ENCODE measurements around the gene ATP13A1. TPM values are rescaled to one million over a fixed set of nuclear protein-coding genes. Genes with fewer than 3 reads are reported as not detected.
"Not testable (repeated sequence)": the region's sequence is repeated elsewhere in the genome, so short reads cannot be mapped to it uniquely, and the experiment has no call there.

ATP13A1 gene
- polyA plus RNA-seq, 3 donors: 32.7 to 40.0 (median 34.0) TPM

DNA sequence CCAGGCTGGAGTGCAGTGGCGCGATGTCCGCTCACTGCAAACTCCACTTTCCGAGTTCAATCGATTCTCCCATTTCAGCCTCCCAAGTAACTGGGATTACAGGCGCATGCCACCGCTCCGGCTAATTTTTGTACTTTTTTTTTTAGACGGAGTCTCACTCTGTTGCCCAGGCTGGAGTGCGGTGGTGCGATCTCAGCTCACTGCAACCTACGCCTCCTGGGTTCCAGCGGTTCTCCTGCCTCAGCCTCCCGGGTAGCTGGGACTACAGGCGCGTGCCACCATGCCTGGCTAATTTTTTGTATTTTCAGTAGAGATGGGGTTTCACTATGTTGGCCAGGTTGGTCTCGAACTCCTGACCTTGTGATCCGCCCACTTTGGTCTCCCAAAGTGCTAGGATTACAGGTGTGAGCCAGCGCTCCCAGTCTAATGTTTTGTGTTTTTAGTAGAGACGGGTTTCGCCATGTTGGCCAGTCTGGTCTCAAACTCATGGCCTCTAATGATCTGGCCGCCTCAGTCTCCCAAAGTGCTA is 2.0 kb upstream of the ATP13A1 start:
- DNase-seq (ENCODE audit: low read depth in 3 of 3, low spot score in 2 of 3): not testable (repeated sequence)

- DNase-seq (ENCODE audit: low read depth in 3 of 3, low spot score in 2 of 3): no peak
Measured at GRCh38 chr19:19662871-19663255, 613 bp downstream of the ATP13A1 start.

GRCh38 chr19:19662344-19662743 is 1.1 kb downstream of the ATP13A1 start:
- DNase-seq (ENCODE audit: low read depth in 3 of 3, low spot score in 2 of 3): no peak

GRCh38 chr19:19661675-19662251 is 1.7 kb downstream of the ATP13A1 start:
- no peak for DNase-seq (ENCODE audit: low read depth in 3 of 3, low spot score in 2 of 3)

DNA sequence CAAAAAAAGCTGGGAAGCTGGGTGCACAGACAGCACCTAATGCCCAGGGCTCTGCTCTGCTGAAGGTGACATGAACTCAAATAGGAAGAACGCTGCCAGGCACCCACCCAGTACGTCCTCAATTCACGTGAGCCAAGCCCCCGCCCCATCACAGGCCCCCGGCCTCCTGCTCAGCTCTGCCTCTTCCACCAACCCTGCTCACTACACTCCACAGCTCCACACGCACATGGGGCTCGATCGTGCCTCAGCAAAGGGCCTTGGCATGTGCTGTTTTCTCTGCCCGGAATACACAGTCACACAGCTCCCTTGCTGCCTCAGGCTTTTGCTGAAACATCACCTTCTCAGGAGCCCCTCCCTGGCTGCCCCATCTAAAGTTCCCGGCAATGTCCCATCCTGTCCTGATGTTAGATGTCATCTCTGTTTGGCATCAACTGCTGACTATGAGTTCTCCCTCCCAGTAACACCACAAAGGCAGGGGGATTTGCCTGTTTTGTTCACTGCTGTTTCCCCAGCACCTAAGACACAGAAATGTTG is 2.3 kb downstream of the ATP13A1 start:
- DNase-seq (ENCODE audit: low read depth in 3 of 3, low spot score in 2 of 3): no peak

GRCh38 chr19:19659646-19660245 is 3.7 kb downstream of the ATP13A1 start:
- DNase-seq (ENCODE audit: low read depth in 3 of 3, low spot score in 2 of 3): no peak

DNA sequence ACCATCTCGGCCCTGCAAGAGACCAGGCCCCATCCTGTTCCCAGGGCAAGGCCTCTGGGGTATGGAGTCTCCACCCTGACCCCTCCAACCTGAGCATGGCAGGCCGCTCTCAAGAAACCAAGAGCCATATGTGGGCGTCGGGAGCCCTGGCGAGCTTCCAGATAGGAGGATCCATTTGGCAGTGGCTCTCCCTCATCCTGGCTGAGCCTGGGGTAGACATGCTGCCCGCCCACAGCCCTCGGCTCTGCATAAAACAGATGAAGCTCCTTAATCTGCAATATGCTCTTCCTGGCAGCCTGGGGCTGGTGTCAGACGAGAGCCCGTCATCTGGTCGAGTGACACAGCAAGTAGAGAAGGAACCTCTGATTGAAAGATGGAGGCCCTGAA is 6.1 kb downstream of the ATP13A1 start:
- no peak for DNase-seq (ENCODE audit: low read depth in 3 of 3, low spot score in 2 of 3)

DNA sequence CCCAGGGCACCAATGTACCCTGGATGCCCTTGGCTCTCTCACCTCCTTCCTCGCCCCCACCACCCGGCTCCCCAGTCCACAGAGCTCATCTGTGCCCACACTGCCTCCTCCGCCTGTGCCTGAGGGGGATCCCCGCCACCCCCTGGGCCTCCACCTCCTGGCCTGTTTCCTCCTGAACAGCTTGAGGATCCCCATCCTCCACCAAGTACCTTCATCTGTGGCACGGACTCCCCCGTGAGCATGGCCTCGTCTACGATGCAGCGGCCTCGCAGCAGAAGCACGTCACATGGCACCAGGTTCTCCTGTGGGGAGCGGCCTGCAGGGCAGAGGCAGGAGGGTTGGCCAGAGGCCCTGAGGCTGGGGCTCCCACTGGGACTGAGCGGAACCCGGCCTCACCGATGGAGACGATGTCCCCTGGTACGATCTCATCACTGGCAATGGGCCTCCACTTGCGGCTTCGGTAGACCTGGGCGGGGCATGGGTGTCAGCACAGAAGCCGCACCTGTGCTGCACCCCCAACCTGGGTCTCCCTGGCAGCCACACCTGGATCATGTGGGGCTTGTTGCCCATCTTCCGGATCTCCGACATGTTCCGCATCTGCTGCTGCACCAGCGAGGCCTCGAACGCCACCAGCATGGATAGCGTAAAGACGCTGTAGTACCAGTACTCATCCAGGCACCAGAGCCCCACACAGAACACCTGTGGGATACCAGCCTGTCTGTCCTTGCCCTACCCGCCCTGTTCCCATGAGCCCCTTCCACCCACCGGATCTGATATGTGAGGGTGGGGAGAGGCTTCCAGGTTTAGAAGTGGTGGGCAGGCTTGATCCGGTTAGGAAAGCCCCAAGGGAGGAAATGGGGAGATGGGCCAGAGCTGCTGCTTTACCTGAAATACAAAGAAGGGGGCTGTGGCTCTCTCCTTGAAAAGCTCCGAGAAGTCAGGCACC is 6.8 kb downstream of the ATP13A1 start:
- no peak for DNase-seq (ENCODE audit: low read depth in 3 of 3, low spot score in 2 of 3)

- no peak for DNase-seq (ENCODE audit: low read depth in 3 of 3, low spot score in 2 of 3)
Measured at GRCh38 chr19:19655641-19656343, 7.7 kb downstream of the ATP13A1 start.

DNA sequence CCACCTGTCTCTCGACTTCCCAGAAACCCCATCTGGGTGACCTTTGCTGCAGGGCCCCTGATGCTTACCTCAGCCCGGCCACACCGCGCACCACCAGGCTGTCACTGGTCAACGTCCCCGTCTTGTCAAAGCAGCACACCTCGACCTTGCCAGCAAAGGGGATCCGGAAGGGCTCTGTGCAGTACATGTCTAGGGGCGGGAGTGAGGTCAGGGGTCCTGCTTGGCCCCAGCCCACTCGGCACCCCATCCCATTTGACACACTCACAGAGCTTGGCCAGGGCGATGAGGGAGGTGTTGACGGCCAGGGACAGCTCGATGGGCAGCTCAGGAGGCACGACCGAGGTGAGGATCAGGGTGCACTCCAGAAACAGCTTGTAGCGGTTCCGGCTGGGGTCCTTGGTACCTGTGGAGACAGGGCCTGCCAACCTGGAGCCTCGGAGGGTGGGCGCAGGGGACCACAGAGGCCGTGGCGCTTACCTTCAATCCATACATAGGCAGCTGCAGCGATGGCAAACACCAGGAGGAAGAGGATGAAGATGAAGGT is 8.4 kb downstream of the ATP13A1 start:
- DNase-seq (ENCODE audit: low read depth in 3 of 3, low spot score in 2 of 3): no peak

DNA sequence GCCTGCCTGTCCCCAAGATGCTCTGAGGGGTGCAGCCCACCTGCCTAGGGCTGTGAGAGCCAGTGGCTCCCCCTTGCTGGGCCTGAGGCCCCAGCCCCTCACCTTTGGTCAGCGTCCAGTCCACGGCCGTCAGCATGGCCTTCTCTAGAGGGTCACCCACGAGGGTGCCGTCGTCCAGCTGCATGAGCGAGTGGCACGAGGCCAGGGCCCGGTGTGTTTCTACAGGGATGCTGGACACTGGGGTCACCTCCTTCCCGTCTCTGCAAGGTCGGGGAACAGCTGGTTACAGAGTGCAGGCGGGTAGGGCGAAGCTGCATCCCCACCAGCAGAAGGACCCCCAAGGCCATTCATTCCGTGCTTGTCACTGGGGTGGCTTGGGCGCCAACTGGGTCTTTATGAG is 9.0 kb downstream of the ATP13A1 start:
- no peak for DNase-seq (ENCODE audit: low read depth in 3 of 3, low spot score in 2 of 3)

DNA sequence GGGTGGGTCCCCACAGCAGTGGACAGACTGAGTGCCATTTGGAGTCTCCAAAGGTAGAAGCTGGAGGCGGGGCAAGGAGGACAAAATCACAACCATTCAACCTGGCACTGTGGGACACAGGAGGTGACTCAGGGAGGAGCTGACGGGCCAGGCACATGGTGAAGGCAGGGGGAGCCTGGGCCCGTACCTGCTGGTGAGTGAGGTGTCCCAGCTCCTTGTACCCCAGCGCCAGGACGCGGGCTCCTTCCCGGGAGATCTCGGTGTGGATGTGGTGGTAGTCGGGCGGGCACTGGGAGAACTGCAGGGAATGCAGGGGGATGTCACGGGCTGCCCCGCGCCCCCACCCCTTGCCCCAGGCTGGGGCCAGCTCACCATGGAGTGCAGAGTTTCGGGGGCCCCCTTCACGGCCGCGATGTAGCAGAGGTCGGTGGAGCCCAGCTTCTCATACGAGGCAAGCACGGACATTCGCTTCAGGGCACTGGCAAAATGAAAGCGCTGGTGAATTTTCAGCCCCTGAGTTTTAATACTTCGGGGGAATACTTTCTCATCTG is 9.8 kb downstream of the ATP13A1 start:
- DNase-seq (ENCODE audit: low read depth in 3 of 3, low spot score in 2 of 3): no peak

DNA sequence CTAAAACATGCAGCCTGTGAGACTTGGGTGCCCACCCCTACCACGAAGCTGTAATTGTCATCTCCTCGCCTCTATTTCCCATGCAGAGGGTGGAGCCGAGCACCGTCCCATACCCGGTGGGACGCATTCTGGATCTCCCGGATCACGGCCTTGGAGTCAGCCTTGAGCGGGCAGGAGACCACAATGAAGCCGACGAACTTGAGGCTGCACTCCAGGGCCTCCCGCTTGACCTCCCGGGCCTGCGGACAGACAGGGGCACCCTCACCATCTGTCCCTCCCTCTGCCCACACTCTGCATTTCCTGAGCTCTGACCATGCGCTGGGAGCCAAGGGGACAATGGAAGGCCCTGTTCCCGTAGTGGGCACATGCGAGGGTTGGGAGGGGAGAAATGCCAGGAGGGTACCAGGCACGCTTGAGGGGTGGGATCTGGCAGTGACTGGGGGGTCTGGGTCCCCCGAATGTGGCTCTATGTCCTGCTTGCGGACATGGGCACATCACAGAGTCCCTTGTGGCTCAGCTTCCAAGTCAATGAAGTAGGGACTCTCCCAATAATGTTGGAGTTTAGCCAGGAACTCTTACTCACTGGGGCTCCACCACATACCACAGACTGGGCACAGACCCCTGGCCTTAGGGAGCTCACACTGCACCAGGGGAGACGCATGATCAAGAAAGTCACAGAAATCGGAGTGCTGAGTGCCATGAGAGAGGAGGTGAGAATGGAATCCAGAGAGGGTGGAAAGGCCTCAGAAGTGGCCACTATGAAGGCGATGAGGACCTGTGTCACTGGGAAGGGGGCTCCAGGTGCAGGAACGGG is 10.8 kb downstream of the ATP13A1 start:
- no peak for DNase-seq (ENCODE audit: low read depth in 3 of 3, low spot score in 2 of 3)

GRCh38 chr19:19651076-19651475 is 12.4 kb downstream of the ATP13A1 start:
- no peak for DNase-seq (ENCODE audit: low read depth in 3 of 3, low spot score in 2 of 3)

DNA sequence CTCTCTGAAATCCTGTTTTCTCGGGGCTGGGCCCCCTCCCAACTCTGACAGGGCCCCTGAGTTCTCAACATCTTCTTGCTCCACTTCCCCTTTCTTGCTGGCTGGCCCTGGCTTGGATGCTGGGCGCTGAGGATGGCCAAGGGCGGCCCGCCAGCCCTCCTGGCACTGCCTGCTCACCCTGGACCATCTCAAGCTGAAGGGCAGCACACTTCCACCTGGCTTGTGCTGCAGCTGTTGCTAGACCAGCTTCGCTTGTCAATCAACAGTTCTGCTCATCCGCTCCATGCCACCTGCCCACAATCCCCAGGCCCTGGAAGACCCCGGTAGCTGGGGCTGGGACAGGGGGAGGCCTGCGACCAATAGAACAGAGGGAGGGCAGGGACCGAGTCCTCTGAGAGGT is 13.1 kb downstream of the ATP13A1 start:
- DNase-seq (ENCODE audit: low read depth in 3 of 3, low spot score in 2 of 3): no peak

DNA sequence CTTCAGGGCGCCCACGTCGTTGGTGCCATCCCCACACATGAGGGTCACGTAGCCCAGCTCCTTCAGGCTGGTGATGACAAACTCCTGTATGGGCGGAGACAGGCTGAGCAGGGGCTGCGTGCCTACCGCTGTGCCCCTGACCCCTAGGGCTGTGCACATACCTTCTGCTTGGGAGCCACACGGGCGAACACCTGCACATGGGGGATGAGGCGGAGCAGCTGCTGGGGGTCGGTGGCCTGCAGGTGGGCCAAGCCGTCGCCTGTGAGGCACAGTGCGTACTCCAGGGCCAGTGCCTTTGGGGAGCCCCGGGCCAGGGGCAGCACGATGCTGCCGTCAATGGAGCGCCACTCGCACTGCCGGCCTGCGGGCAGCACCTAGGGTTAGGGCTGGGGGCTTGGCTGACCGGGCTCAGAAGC is 13.9 kb downstream of the ATP13A1 start:
- no peak for DNase-seq (ENCODE audit: low read depth in 3 of 3, low spot score in 2 of 3)

DNA sequence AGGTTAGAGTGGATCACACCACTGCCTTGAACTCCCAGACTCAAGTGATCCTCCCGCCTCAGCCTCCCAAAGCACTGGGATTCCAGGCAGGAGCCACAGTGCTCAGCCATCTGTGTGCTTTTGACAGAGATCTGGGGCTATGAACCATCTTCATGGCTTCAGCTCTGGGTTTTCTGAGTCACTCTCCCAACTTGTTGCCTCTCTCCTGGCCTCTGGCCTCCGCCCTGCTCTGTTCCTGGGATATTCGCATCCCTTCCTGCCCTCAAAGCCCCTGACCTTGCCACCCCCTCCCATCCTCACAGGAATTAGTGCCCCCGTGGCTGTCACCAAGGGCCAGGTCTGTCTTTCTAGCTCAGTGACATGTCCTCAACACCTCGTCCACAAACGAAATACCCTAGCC is 14.3 kb downstream of the ATP13A1 start:
- no peak for DNase-seq (ENCODE audit: low read depth in 3 of 3, low spot score in 2 of 3)

GRCh38 chr19:19647037-19647835 is 16.2 kb downstream of the ATP13A1 start:
- DNase-seq (ENCODE audit: low read depth in 3 of 3, low spot score in 2 of 3): no peak

Measured in right renal cortex interstitium (tissue), 3 donors.